Right atrium auricular region (tissue), 2 donors: ENCODE results near the gene FPR3. TPM values are rescaled to one million over a fixed set of nuclear protein-coding genes. Genes with fewer than 3 reads are reported as not detected.

Experiments
- DNase-seq: peaks from one replicate; pipeline ENCODE4 v3.0.0-alpha.2; 2019; ENCODE audit warnings: low spot score
- H3K27ac ChIP-seq, 2 donors: fragments of 200-600 bp; sonication (generic); 1 replicate in 1 of 2; 2 replicates in 1 of 2; pipeline ENCODE4 v1.5.1; 2016 to 2019
- H3K27me3 ChIP-seq, 2 donors: fragments of 200-600 bp; sonication (generic); one replicate each; pipeline versions ENCODE4 v1.5.1 to v1.6.0; 2017 to 2019
- H3K36me3 ChIP-seq: fragments of 200-600 bp; sonication (generic); one replicate; pipeline ENCODE4 v1.5.1; 2016
- H3K4me1 ChIP-seq, 2 donors: fragments of 200-600 bp; sonication (generic); one replicate each; pipeline versions ENCODE4 v1.5.1 to v1.6.0; 2017 to 2019
- H3K4me3 ChIP-seq, 2 donors: fragments of 200-600 bp; sonication (generic); 1 replicate in 1 of 2; 2 replicates in 1 of 2; pipeline ENCODE4 v1.5.1; 2017 to 2019; ENCODE audit warnings: mild to moderate bottlenecking in 1 of 2, moderate library complexity in 1 of 2
- H3K9me3 ChIP-seq, 2 donors: fragments of 200-600 bp; sonication (generic); one replicate each; pipeline ENCODE4 v1.5.1; 2019
- total RNA-seq, 2 donors: library from RNA; depleted of rRNA; stranded (reverse); fragments of >200 nt; gene quantifications; one replicate each; pipeline ENCODE4 v1.1.0, GENCODE V29; 2016
- TF ChIP-seq, protein P1 (sequence below), 2 donors: fragments of 200-600 bp; sonication (generic); IDR thresholded peaks; one replicate each; pipeline ENCODE4 v1.5.1; 2019; ENCODE audit warnings: antibody characterized with exemption in 2 of 2

FPR3 gene
- total RNA-seq, 2 donors from 2014 or later: 1.4 to 14.7 TPM

DNA sequence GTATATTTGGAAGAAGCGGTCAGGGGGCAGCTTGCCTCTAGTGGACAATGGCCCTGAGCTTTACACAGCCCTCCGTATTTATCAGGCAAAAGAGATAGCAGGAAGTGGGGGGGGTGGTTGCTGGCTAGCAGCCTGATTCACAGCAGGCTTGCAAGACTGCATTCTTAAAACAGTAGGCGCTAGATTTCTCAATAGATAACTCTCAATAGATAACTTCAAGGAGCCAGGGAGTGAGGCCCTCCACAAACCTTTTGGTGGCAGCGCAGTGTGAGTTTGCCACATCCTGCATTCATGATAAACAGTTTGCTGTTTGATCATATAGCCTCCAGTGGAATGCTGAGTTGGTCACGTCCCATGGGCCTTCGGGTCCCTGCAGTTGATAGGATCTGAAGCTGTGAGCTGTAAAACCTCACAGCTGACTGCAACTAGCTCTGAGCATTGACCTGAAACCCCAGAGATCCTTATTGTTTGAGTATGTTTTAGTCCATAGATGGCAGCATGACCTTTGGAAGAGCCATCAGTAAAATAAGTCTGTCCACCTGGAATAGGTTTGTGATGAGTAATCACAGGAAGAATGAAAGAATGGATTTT is 12.2 kb downstream of the FPR3 start:
- H3K36me3 ChIP-seq: no peaks in the 10 kb centered on the region
- H3K4me1 ChIP-seq: peaks cover 0 to 34% of the 10 kb centered on the region in 2 donors
- no peak for DNase-seq
- no peaks in the 10 kb centered on the region for H3K27me3 ChIP-seq
- H3K9me3 ChIP-seq: no peaks in the 10 kb centered on the region
- peak overlapping the region; percentile 48 to 68 for H3K27ac ChIP-seq
- TF ChIP-seq, protein P1, sequence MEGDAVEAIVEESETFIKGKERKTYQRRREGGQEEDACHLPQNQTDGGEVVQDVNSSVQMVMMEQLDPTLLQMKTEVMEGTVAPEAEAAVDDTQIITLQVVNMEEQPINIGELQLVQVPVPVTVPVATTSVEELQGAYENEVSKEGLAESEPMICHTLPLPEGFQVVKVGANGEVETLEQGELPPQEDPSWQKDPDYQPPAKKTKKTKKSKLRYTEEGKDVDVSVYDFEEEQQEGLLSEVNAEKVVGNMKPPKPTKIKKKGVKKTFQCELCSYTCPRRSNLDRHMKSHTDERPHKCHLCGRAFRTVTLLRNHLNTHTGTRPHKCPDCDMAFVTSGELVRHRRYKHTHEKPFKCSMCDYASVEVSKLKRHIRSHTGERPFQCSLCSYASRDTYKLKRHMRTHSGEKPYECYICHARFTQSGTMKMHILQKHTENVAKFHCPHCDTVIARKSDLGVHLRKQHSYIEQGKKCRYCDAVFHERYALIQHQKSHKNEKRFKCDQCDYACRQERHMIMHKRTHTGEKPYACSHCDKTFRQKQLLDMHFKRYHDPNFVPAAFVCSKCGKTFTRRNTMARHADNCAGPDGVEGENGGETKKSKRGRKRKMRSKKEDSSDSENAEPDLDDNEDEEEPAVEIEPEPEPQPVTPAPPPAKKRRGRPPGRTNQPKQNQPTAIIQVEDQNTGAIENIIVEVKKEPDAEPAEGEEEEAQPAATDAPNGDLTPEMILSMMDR (IDR thresholded peaks at IDR 0.05): no peak
- H3K4me3 ChIP-seq: no peak overlapping the region

DNA sequence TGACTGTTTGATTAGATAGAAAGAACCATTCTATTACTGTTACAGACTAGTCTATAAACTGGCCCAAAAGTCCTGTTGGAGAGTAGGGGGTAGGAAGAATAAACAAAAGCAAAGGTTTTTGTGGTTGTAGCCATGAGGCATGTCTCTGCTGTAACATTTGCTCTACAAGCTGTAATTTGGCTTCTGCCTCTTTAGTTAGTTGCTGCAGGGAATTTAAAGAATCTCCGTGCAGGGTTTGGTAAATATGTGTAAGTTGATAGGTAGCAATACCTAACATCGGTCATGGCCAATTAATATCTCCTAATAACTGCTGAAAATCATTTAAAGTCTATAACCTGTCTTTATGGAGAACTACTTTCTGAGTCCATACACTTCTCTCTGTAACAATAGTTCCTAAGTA is 13.0 kb downstream of the FPR3 start:
- peaks cover 0 to 34% of the 10 kb centered on the region in 2 donors for H3K4me1 ChIP-seq
- TF ChIP-seq, protein P1 (IDR thresholded peaks at IDR 0.05): no peak

DNA sequence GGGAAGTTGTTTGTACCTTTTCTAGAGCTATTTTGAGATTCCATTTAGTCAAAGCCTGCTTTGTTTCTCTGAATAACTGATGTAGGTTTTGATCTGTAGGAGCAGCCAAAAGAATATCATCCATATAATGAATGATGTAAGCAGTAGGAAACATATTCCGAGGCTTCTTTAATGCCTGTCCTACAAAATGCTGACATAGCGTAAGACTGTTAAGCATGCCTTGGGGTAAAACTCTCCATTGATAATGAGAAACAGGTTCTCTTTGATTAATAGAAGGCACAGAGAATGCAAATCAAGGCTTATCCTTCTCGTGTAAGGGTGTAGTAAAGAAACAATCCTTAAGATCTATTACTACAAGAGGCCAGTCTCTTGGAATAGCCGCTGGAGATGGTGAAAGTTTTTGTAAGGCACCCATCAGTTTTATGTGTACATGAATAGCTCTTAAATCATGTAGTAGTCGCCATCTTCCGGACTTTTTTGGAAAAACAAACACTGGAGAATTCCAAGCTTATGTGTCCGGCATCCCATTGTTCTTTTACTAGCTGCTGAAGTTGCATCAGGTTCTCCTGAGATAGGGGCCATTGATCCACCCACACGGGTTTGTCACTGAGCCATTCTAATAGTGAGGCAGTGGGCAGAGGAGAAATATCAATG is 13.5 kb downstream of the FPR3 start:
- Histone ChIP-seq H3K4me3 (no peak overlapping the region), H3K4me1 (peaks cover 0 to 34% of the 10 kb centered on the region in 2 donors), H3K9me3 (no peaks in the 10 kb centered on the region), H3K27ac (no peak overlapping the region), H3K27me3 (no peaks in the 10 kb centered on the region), H3K36me3 (no peaks in the 10 kb centered on the region)
- DNase-seq: no peak
- TF ChIP-seq, protein P1 (IDR thresholded peaks at IDR 0.05): peak in 1 of 2 donors; percentile 44

More for the DNA sequence above, 13.0 kb downstream of the FPR3 start:
- DNase-seq: no peak
- no peaks in the 10 kb centered on the region for H3K27me3 ChIP-seq
- H3K9me3 ChIP-seq: no peaks in the 10 kb centered on the region
- H3K4me3 ChIP-seq: no peak overlapping the region
- no peaks in the 10 kb centered on the region for H3K36me3 ChIP-seq
- H3K27ac ChIP-seq: peak overlapping the region in 1 of 2 donors; percentile 68

DNA sequence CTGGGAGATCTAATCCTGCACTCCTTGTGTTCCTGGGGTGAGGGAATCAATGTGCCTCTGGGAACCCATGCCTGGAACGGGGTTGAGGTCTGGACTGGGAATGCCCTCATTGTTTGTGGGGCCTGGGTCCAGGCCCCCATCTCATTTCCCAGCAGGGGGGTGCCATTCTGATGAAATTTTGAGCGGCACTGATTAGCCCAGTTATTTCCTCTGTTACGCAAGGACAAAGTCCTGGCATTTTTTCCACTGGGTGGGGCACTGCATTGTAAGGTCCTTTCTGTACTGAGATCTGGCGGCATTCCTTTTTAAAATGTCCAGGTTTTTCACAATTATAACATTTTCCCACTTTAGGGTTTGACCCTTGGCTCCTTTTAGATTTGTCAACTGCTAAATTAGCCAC is 14.8 kb downstream of the FPR3 start:
- H3K4me3 ChIP-seq: no peak overlapping the region
- H3K27ac ChIP-seq: peak overlapping the region in 1 of 2 donors; percentile 17
- no peaks in the 10 kb centered on the region for H3K36me3 ChIP-seq
- TF ChIP-seq, protein P1 (IDR thresholded peaks at IDR 0.05): no peak
- H3K9me3 ChIP-seq: no peaks in the 10 kb centered on the region
- peak; percentile 78 for DNase-seq
- no peaks in the 10 kb centered on the region for H3K27me3 ChIP-seq
- H3K4me1 ChIP-seq: peaks cover 0 to 31% of the 10 kb centered on the region in 2 donors

DNA sequence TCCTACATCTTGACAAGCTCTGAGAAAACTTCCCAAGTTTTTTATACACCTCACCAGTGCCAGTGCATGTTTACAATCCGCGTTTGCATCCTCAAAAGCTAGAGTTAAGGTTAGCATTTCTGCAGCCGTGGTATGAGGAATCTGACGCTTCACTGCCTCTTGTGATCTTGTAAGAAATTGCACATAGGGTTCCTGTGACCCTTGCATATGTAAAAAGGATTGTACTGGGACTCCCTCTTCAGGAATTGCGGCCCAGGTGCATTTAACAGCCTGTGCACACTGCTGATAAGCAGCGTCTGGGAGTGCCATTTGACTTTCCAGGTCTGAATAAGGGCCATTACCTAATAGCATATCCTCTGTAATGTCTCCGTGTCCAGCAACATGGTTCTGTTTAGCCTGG is 15.3 kb downstream of the FPR3 start:
- peaks cover 0 to 27% of the 10 kb centered on the region in 2 donors for H3K4me1 ChIP-seq
- no peaks in the 10 kb centered on the region for H3K36me3 ChIP-seq
- H3K27ac ChIP-seq: no peak overlapping the region
- H3K27me3 ChIP-seq: no peaks in the 10 kb centered on the region
- TF ChIP-seq, protein P1 (IDR thresholded peaks at IDR 0.05): peak in 1 of 2 donors; percentile 59
- H3K9me3 ChIP-seq: no peaks in the 10 kb centered on the region
- no peak overlapping the region for H3K4me3 ChIP-seq
- no peak for DNase-seq
